Rectal smooth muscle tissue (tissue), 1 donor: ENCODE results near the gene PCAT7.

ENCODE experiments used
- H3K27ac ChIP-seq: one replicate; pipeline ENCODE4 v1.7.0; 2013; ENCODE audit warnings: low read depth, low read length, inconsistent platforms
- H3K27me3 ChIP-seq: one replicate; pipeline ENCODE4 v1.7.0; 2013; ENCODE audit warnings: low read length; ENCODE audit not compliant: control insufficient read depth, insufficient read depth
- H3K36me3 ChIP-seq: one replicate; pipeline ENCODE4 v1.7.0; 2013; ENCODE audit warnings: low read length; ENCODE audit not compliant: control insufficient read depth, insufficient read depth
- H3K4me1 ChIP-seq: one replicate; pipeline ENCODE4 v1.7.0; 2013; ENCODE audit warnings: low read length; ENCODE audit not compliant: control insufficient read depth, insufficient read depth
- H3K4me3 ChIP-seq: one replicate; pipeline ENCODE4 v1.7.0; 2013; ENCODE audit warnings: low read length
- H3K9ac ChIP-seq: one replicate; pipeline ENCODE4 v1.7.0; 2013; ENCODE audit warnings: low read length

PCAT7 gene

DNA sequence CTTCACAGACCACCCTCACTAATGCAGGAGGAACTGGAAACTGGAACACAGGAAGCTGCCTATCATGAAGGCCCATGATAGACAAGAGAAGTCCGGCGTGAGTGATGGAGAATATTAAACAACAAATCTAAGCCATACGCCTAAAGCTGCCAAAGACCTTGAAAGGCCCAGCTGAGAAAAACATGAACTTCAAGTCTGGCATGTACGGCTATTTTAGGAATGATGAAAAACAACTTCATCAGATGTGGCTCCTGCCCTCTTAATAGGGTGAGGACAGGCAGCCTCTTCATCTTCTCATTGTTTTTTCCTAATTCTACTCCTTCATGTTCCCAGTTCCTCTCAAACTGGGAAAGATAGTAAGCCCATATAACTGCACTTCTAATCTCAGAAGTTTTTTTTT lies 64.1 kb downstream of the PCAT7 start:
- Histone ChIP-seq H3K27ac (no peak overlapping the region), H3K4me1 (no peaks in the 10 kb centered on the region), H3K27me3 (no peaks in the 10 kb centered on the region), H3K9ac (no peak overlapping the region), H3K36me3 (no peaks in the 10 kb centered on the region), H3K4me3 (no peak overlapping the region)
